HG03139 (cell line): ENCODE measurements around the gene SPTSSB.

Experiments used
- ATAC-seq: cut with Tn5 transposase; IDR thresholded peaks from one replicate; pipeline ENCODE4 v1.9.1; 2021; ENCODE audit not compliant: unreplicated experiment

SPTSSB gene

DNA sequence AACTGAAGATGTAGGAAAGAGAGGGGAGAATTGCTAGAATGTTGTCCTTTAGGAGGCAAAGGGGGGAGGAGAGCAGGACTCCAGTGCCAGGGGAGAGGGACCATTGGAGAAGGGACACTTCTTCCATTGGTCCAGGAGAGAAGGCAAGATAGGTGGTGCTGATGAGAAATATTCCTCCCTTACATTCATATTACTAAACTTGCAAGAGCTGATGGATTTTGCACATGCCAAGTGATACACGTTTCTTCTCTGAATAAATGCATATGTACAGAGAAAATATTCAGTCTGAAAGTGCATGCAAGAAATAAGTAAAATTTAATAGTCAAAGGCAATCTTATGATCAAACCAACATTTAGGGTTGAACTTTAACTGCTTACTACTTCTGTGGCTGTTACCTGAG, 21.5 kb upstream of the SPTSSB start:
- no peak for ATAC-seq

DNA sequence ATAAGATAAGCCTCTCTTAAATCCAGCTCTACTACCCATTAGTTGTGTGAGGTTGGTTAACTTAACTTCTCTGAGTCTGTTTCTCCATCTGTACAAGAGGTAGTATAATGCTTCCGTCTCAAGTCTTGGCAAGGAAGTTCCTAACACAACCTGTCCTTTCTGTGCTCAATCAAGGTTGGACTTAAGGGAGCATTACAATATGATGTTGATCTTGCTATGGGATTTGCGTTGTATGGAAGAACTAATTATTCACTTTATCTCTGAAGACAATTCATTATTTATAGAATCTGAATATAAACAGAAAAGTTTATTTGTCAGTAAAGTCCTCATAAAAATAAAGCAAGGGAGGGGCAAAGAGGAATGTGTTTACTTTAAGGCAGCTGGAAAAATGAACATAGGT, 18.9 kb upstream of the SPTSSB start:
- no peak for ATAC-seq

DNA sequence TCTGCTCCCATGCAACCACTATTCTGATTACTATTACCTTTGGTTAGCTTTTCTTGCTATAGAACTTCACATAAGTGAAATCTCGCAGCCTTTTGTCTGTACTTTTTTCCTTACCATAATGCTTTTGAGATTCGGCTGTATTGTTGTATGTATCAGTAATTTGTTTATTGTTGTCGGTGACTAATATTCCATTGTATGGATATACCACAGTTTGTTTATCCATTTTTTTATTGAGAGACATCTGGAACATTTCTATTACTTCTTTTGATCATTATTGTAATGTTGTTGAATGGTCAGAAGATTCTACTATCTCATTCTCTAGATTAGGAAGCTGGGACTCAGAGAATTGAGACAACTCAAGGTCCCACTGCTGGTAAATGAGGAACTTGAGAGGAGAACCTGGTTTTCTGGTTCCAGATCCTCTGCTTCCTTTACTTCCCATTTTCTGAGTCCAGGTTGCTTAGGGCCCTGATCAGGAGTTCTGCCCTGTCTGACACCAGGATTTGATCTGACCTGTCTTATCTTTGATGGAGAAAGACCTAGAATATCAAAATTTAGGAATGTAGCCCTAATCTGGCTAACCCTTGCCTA, 18.2 kb upstream of the SPTSSB start:
- no peak for ATAC-seq

DNA sequence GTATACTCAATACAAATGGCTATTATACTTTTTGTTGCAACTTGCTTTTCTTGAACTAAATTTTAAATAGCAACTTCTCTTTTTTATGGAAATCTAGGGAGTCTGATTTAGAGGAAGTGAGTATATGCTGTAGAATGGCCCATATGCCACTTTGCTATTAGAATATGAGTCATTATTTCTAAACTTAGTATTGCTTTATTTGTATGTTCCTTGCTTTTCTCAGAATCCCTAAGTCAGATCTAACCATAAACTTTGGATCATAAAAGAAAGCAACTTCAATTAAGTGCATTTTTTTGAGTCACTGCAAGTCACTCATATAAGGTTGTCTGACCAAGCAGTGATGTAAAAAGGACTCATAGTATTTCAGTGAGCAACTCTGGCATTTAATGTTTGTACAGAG, 17.5 kb upstream of the SPTSSB start:
- no peak for ATAC-seq

DNA sequence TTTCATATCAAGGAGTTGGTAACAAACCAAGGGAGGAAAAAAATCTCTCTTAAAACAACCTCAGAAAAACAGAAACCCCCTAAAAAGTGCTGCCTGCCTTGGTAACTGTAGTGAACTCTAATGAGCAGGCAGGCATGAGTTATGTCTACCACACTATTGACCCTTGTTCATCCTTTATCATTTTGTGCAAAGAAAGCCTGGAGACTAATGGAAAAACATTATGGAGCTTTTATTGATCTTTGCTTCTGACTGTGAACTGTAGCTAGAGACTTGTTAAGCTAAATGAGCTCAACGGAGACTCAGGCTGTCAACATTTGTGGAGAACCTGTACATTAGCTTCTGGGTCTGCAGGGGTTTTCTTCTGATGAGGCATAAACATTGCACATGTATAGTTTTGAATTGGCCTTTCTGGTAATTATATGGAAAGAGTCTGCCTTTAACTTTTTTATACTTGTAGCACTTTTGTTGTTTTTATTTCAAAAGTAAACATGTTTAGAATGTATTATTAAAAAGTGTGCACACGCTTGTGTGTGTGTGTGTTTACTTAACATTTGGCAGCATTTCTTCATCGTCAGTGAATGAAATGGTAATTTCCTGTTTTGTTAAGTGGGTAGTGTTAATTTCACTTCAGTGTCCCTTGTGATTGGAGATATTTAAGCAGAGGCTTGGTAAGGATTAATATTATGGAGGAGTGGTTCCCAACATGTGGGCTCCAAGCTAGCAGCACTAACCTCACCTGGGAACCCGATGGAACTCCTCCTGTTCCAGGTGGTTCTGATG, 15.9 kb upstream of the SPTSSB start:
- no peak for ATAC-seq

DNA sequence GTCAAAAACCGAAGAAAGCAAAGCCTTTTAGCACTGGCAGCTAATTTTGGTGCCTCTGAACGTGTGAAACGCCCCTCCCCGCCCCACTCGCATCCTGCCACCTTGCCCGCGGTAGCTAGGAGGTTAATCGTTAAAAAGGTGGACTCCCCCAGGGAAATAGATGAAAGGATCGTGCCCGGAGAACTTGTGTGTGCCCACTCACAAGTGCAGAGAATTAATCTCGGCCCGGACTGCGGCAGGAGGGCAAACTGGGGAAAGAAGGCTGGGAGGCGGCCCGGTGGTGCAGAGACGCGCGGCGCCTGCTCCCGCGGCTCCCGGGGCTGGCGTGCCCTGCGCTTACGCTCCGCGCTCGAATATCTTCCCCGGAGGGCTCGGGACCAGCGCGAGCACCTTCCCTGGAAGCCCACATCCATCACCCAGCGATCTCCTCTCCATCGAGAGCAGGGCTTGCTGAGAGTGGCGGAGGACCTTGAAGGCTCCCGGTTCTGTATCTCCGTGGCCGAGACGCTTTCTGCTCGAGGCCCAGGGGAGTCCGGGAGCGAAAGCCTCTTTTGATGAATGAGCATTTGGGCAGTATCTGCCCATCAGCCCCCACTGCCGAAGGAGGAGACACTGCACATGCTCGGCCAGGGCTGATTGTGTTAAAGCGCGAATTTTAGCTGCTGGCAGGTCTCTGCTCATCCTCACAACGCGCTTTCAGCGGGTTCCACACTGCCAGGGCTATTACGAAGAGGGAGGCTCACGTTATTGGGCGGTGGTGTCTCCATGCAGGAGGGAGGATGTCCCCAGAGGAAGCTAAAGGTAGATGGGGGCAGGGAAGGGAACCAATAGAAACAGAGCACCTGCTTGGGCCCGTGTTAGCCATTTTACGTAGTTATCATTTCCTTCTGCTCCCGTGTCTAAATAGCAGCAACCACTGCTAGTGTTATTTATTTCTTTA, 1.3 kb upstream of the SPTSSB start:
- peak; percentile 40 for ATAC-seq

DNA sequence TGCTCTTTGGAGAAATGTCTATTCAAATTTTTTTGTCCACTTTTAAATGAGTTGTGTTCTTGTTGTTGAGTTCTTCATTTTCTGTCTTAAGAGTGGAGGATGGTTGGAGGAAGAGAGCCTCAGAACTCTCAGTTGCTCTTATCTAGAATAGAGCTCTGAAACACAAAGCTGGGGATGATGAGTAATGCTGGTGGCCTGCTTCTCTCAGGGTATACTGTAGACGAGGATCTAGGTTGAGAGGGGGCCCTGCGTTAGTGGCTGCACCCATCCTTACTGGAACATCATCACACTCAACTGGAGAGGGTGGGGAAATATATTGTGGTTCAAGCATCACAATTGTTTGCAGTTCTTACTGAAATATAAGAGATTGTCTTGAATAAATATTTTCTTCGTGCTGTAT, 1.8 kb downstream of the SPTSSB start:
- ATAC-seq, result no peak

DNA sequence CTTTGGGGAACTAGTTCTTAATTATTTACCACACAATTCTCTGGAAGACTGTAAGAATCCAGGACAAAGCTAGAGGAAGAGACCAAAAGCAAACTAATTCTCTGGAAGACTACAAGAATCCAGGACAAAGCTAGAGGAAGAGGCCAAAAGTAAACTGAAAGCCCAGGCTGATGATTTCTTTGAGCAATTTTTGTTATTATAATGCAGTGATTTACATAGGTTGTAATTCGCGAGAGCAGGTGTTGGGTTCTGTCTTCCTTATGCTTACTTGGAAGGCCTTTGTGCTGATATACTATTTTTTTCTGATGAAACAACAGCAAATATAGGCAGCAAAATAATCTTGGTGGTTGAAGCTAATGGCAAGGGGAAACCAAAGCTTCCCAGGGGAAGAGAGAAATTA, 5.2 kb downstream of the SPTSSB start:
- no peak for ATAC-seq

DNA sequence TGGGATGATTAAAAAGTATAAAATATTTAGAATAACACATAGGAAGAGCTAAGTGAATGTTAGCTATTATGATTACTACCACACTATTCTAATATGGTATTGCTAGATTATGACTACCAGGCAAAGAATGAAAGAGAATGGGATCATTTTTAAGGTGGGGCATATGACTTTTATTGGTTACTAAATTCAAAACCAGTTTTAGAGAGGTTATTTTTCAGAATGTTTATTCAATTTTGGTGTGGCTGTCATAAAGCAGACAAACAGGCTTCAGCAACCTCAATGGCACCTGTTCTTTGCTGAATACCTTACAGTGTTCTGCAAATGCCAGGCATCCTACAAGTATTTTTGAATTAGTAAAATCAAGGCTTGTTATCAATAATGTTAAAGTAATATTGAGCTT, 12.8 kb downstream of the SPTSSB start:
- ATAC-seq, result no peak

DNA sequence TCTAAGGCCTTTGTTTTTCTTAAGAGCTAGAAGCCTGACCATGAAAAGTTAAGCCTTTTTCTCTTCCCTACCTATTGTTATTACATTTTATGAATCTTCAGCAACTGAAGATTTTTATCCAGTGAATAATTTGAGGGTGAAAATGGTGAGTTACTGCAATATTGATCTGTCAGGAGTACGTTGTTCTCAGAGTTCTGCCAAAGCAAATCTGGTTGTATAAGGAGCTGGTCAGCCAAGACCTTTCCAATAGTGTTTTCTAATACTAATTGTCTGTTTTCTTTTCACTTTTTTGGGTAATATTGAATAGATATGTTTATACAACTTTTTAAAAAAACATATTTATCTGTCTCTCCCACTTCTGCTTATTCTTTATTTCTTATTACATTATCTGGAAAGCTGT, 15.0 kb downstream of the SPTSSB start:
- no peak for ATAC-seq

DNA sequence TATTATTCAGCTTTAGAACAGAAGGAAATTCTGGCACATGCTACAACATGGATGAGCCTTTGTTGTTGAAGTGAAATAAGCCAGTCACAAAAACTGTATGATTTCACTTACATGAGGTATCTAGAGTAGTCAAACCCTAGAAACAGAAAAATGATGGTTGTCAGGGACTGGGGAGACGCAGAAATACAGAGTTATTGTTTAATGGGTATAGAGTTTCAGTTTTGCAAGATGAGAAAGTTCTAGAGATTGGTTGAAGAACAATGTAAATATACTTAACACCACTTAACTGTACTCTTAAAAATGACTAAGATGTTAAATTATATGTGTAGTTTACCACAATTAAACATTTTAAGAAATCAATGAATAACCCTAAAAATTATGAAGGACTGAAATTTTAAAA, 15.8 kb downstream of the SPTSSB start:
- ATAC-seq, result no peak

DNA sequence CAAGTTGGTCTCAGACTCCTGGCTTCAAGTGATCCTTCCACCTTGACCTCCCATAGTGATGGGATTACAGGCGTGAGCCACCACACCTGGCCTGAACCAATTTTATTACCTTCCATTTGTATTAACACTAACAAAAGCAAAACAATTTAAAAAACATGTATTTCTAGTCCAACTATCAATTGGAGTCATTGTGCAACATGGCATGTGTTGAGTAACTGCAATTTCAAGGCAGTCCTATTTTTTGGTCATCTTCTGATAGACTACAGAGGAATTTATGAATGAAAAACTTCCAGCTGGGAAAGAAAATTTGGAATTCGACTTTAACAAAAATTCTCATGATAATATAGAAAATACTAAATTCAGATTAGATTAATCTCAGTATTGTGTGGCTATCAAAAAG, 16.8 kb downstream of the SPTSSB start:
- ATAC-seq, result no peak

DNA sequence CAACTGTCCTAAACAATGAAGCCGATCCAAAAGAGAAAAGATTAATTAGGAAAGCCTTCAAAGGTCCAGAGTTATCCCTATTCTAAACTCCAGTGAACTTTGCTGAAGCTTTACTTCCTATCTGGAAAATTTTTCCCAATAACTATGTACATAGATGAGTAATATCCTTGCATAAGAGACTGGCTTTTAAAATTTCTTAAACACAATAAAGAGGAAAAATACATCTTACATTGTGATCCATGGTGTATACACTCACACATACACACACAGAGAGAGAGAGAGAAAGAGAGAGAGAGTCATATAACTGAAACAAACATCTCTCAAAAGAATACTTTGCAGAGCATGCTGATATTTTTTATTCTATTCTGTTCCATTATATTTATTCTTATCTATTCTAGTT, 20.0 kb downstream of the SPTSSB start:
- no peak for ATAC-seq

DNA sequence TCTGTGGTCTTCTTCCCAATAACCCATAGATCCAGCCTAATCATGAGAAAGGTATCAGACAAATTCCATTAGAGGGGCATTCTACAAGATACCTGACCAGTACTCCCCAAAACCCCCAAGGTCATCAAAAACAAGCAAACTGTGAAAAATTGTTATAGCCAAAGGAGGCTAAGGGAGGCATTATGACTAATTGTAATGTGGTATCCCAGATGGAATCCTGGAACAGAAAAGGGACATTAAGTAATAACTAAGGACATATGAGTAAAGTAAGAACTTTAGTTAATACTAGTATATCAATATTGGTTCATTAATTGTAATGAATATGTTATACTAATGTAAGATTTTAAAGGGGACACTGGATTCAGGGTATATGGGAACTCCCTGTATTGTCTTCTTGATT, 20.4 kb downstream of the SPTSSB start:
- no peak for ATAC-seq

DNA sequence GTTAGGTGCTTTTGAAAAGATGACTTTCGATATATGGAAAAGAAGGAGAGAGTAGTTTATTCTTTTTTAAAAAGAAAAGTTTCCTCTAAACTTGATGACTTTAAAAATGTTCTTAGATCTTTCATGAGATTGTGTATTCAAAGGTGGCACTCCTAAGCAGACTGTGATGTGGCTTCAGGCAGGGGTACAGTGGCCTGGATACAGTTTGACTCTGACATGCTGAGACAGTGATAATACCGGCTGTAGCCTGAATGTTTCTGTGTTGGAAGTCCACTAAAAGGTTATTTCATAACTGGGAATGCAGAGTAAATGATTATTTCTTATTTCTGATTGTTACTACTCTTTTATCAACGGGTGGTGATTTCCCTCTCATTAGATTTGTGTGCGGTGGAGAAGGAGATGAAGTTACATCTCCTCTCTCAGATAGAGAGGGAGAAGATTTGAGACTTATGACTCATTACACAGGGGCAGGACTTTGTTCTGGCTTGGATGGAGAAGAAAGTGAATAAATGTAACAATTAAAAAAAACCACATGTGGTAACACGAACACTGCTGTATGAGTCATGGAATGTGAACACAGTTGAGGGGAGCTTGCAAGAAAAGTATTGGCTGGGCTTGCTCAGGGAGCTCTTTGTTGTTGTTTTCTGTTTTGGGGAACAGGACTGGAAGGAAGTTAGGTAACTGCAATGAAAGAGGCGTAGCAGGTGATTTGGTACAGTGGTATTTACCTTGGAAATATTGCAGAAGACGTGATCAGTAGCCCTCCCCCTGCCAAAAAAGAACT, 21.6 kb downstream of the SPTSSB start:
- no peak for ATAC-seq

DNA sequence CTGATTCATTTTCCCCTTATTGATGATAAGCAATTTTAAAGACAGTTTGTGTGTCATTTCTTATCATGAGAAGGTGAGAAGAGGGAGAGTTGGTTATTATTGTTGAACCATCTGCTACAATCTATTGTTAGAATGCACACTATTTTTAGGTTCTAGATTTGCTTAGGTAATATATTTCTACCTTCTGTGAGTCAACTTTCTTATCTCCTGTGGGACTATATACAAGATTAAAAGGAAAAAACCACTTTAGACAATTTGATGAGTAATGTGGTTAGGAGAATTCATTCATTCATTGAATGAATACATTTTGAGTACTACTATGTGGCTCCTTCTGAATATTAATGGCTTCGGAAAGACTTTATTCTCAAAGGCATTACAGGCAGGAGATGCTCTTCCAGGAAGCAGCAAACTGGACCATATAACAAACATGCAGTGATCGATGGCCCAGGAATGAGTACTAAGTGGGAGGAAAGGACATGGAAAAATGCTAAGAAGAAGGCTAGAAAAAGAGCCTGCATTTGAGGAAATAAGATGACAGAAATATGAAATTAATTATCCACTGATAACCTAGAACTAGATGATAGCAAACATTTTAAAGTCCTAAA, 22.4 kb downstream of the SPTSSB start:
- ATAC-seq, result no peak

DNA sequence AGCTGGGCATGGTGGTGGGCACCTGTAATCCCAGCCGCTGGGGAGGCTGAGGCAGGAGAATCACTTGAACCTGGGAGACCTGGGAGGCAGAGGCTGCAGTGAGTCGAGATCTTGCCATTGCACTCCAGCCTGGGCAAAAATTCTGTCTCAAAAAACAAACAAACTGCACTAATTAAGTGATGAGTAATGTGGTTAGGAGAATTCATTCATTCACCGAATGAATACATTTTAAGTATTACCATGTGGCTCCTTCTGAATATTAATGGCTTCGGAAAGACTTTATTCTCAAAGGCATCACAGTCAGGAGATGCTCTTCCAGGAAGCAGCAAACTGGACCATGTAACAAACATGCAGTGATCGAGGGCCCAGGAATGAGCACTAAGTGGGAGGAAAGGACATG, 23.6 kb downstream of the SPTSSB start:
- no peak for ATAC-seq

DNA sequence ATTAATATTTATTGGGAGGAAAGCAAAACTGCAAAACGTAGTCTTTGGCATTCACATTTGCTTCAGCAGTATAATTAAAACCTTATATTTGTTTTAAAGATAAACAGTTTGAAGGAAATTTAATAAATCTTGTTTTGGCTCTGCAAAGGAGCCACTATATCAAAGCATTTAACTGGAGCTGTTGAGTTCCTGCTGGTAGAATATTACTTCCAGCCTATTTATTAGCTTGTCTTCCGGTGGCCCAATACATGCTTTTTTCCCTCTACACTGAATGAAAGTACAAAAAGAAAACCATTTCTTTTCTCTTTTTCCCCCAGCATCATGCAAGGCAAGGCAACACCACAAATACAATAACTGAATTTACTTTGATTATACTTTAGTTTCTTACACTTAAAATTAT, 26.3 kb downstream of the SPTSSB start:
- ATAC-seq, result no peak

DNA sequence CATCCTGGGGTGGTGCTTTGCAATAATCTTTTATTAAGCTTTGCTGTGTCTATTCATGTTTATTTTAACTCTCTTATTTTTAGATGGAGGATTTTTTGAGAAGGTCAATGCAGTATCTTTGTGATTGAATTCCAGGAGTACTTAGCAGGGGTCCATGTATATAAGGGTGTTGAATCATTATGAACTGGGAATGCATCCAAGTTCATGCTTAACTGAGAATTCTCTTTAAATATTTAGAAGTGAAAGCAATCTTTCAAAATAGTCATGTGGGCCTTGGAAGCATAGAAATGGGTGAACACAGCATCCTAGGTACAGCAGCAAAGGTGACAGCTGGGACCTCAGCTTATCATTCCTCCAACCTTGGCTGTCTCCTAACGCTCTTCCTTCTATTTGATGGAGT, 27.3 kb downstream of the SPTSSB start:
- ATAC-seq, result no peak

DNA sequence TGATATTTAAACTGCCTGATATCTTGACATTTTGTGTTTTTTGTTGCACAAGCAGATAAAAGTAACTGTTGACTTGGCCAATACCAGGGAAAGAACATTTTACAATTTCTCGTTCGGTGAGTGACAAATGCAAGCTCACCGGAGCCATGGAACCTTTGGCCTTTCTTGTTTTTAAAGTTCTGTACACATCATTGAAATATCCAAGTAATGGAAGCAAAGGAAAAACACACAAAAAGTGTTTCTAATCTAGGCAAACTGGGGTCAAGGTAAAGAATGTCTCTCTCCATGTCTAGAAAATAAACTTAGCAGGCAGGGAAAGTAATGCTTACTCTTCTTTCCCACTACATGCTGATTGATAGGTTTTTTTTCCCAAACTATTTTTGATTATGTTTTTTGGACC, 27.8 kb downstream of the SPTSSB start:
- ATAC-seq, result no peak

DNA sequence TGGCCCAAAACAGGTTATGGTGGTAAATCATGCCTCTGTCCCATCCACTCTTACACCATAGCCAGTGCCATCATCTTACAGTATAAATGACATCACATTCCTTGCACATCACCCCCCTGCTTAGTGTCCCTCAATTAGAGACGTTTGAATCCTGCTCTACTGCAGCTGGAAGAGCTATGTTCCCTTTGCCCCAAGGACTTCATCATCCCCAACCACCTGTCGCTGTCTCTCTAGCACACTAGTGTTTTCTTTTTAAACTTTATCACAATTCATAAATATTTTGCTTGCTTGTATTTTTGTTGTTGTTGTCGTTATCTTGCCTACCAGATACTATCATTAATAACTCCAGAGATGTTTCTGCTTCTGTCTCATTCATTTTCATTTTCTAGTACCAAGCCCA, 28.7 kb downstream of the SPTSSB start:
- no peak for ATAC-seq
